GM21381 (cell line): Measurements from ENCODE around the gene GET4.

Source experiments
- ATAC-seq: cut with Tn5 transposase; IDR thresholded peaks from one replicate; pipeline ENCODE4 v1.9.1; 2021; ENCODE audit warnings: mild to moderate bottlenecking, moderate library complexity; ENCODE audit not compliant: unreplicated experiment

Gene GET4

GRCh38 chr7:945147-945555, 68.8 kb downstream of the GET4 start:
- ATAC-seq = no peak

DNA sequence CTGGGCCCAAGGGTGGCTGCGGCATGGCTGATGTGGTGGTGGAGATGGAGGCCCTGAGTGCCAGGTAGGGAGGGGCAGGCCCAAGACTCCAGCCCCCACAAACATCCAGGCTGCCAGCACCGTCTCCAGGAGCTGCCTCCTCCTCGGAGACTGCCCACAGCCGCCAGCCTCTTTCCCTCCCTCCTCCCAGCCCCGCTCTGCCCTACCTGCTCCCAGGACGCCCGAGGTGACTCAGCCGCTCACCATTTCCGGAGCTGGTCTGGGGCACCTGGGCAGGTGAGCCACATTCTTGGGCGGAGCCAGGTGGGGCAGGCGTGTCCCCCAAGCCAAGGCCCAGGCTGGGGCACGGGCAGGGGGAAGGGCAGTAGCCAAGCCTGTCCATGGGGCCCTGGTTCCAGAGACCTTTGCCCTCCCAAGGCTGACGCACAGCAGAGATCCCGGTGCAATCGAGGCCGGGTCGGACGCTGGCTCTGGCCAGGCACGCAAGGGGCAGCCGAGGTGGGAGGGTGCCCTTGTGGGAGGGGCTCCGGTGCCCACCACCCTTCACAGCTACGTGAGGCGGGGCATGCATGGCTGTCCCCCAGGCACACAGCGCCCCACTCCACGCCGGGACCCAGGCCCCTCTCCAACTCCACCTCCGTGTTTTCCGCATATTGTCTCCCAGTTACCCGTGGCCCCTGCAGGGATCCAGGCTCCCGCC, 69.4 kb downstream of the GET4 start:
- ATAC-seq = no peak
